Ureter (tissue), 1 donor: Measurements from ENCODE around the gene GALE. TPM values are rescaled to one million over a fixed set of nuclear protein-coding genes. Genes with fewer than 3 reads are reported as not detected.
"Not testable (repeated sequence)": the region's sequence is repeated elsewhere in the genome, so short reads cannot be mapped to it uniquely, and the experiment has no call there.

Experiments used
- DNase-seq: peaks from one replicate; pipeline ENCODE4 v3.0.0-alpha.2; 2020; ENCODE audit warnings: low spot score
- total RNA-seq: library from RNA; stranded (reverse); gene quantifications from one replicate; pipeline ENCODE4 v1.2.4, GENCODE V29; 2023
- donor health status: DM: yes; HTN: yes; CAD: no.

Gene GALE
- total RNA-seq, 1 donor from 2014 or later, result 77.2 TPM

DNA sequence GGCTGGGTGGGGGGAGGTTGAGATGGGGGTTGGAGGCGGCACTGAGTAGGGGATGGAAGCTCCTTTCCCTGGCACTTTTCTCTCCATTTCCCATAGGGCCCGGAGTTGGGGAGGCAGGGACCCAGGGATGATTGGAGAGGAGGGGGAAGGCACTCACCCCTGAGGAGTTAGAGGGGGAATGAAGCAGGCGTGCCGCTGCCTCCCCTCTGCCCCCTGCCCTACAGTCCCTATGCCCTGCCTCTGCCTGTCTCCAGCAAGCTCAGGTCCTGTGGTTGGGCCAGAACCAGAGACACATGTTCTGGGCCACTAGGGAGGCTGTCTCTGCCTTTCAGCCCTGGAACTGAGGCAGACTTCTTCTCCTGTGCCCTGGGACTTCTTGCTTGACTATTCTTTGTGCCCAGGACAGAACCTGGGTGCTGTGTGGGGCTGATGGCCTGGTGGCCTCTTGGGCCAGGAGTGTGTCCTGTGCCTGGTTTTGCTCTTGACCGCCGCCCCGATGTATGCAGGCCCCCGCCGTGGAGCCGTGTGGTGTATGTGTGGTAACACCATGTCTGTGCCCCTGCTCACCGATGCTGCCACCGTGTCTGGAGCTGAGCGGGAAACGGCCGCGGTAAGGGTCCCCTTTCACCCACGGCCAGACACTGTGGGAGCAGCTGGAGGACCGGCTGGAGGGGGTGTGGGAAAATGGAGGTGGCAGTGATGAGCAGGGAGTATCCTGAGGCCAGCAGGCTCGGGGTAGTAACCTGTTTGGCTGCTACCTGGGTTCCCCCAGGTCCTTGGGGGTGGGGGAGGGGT is 8.2 kb downstream of the GALE start:
- no peak for DNase-seq

DNA sequence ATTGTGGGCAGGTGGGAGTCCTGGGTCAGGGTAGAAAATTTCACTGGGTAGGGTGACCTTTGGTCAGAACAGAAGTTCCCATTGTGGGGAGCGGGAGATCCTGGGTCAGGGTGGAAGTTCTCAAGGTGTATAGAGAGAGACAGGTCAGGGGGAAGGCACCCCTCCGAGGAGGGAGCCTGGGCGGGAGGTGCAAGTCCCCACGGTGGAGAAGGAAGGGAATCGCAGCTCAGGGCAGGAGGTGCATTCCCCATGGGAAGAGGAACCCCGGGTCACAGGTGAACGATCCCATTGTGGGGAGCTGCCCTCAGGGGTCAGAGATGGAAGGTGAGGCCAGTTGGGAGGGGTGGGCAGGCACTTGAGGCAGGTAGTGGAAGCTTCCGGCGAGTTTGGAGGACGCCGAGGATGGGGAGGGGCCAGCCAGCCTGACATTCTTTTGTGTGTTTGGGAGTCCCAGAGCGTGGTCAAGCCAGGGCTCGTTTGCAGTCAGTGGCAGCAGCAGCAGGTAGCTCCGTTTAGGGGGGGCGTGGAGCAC is 9.0 kb downstream of the GALE start:
- peak; percentile 73 for DNase-seq

DNA sequence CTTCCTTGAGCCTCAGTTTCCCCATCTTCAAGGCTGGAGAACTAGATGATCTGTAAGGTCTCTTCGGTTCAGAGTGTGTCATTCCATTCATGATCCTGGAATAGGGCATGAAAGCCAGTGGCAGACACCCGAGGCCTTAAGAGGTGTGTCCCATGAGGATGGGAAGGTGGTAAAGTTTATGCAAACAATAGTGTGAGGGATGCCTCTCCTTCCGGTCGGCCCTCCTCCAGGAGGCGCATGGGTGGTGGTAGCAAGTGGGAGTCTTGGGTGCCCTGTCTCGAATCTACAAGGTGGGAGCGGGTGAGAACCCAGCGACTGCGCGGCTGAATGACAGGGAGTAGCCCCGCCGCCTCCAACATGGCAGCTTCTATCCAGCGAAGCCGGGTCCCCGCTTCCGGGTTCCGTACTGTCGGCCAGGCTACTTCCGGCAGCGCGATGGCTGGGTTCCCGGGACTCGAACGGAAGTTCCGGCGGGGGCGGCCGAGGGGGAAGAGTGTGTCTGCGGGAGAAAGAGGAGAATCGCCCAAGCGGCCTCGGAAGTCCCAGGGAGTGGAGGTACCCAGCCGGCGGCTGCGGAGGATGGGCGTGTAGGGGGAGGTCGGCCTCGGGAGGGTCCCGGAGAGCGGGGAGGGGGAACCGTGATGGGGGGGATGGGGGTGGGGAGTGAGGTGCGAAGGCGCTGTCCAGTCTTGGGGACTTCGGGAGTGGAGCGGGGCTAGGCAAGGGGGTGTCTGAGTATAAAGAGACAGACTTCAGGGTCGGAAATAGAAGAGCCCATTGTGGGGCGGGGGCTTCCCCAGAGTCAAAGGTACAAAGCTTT is 9.6 kb downstream of the GALE start, which contains the start of gene LYPLA2:
Gene LYPLA2, plus strand, starts transcription at position 450 of the 820 bp plus-strand sequence. CDS start 1,538 bp downstream, outside the sequence.
- peak; percentile 95 for DNase-seq

DNA sequence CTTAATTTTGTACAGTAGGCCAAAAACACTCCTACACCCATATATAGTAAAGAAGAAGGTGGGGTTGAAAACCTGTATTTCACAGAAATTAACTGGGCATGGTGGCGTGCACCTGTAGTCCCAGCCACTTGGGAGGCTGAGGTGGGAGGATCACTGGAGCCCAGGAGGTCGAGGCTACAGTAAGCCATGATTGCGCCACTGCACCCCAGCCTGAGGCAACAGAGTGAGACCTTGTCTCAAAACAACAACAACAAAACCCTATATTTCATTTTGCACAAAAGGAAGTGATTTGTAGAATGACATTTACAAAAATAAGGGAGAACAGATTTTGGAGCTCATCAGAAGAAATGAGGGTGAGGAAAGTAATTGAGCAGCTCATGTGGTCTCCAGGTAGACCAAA is 11.9 kb downstream of the GALE start:
- DNase-seq, result no peak

DNA sequence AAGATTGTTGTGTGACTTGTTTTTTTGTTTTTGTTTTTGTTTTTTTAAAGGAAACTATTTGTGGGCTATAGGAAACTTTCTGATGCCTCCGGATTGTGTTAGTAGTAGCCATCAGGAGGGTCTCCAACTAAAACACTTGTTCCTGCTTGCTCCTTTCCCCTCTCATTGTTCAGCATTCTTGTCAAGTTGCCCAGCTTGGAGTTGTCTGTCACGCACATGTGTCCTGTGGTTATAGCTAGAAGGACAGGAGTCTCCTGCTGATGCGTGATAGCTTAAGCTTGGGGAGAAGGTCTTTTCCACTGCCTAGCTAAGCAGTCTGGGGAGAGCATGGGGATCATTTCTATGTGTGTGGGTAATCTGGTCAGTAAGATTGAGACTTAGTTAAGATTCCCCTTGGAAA is 12.9 kb downstream of the GALE start:
- no peak for DNase-seq

DNA sequence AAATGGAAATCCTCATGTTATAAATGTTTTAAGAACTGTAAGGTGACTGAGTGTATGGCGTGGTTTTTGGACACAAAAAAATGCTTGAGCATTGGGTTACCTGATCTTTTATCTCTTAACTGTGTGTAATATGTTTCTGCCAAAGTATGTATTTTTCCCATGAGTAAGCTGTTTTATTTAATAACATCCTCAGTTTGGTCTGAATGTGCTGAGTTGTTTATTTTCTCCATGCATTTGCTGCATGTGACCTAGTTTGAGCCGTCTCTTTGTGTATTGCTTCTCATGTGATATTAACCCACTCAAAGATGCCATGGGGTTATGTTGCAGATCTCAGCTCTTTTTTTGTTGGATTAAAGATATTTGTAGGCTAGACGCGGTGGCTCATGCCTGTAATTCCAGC is 15.7 kb downstream of the GALE start:
- no peak for DNase-seq

DNA sequence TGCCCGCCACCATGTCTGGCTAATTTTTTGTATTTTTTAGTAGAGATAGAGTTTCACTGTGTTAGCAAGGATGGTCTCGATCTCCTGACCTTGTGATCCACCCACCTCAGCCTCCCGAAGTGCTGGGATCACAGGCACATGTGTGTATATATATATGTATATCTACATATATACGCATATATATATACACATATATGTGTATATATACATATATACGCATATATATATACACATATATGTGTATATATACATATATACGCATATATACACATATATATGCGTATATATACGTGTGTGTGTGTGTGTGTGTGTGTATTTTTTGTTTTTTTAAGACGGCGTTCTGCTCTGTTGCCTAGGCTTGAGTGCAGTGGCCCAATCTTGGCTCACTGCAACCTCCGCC is 17.4 kb downstream of the GALE start:
- DNase-seq, result not testable (repeated sequence)

DNA sequence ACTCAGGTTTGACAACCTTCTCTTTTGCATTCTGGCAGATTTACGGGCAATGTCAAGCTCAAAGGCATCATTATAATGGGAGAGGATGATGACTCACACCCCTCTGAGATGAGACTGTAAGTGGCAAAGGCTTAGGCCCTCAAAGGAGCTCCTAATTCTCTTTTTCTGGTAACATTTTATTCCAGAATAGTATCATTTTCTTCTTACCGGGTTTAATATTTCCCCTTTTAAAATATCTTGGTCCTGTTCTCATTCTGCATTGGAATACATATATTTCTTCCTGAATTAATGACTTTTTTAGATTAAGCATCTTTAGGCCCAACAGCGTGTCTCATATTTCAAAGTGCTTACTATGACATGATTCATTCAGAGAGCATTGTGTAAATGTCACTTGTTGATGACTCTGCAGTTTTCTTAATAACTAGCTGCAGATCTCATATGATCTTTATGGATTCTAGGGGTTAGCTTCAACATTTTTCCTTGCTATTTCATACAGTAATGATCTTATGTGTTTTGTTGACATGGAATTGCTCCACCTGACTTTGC is 20.7 kb downstream of the GALE start:
- DNase-seq, result no peak

DNA sequence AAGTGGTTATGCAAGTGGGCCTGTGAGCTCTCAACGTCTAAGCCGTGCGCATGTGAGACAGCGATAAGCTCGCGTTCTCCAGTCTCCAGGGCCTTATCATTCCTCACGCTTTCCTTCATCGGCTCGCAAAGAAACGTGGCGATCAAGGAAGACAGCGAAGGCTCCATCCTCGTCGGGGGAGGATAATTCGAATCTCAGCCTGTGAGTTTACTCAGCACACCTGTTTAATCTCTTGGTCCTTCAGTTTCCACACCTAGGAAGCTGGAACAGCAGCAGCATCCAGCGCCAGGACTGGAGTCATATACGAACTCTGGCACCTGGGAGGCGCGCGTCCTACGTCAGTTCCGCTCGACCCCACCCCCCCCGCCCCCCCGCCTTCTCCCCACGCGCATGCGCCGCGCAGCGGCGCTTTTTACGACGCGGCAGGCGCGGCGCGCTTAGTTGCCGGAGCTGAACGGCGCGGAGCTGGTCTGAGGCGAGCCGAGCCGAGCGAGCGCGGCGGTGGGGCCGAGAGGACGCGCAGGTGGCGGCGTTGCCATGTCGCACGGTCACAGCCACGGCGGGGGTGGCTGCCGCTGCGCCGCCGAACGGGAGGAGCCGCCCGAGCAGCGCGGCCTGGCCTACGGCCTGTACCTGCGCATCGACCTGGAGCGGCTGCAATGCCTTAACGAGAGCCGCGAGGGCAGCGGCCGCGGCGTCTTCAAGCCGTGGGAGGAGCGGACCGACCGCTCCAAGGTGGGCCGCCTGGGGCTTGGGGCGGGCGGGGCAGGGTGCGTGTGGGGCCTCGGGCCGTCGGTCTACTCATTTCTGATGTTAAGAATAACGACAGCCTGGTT is 22.4 kb downstream of the GALE start, which contains the start of gene PITHD1:
Gene PITHD1, plus strand, starts transcription at position 440 of the 836 bp plus-strand sequence. Its CDS starts 98 bp downstream, at position 538.
- peak; percentile 82 for DNase-seq

DNA sequence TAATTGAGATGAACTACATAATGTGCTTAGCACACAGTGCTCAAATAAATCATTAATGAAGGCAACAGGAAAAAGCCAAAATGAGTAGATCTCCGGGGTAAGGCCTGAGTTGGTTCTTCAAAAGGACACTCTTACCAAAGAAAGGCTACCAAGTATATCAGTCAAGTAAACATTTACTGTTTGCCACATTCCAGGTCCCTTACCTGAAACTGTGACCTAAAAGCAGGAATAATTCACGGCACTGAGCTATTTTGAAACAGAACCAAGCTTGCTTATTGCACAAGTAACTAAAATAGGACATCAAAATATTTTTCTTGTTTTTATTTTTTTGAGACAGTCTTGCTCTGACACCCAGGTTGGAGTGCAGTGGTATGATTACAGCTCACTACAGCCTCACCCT is 24.3 kb downstream of the GALE start:
- DNase-seq, result no peak

DNA sequence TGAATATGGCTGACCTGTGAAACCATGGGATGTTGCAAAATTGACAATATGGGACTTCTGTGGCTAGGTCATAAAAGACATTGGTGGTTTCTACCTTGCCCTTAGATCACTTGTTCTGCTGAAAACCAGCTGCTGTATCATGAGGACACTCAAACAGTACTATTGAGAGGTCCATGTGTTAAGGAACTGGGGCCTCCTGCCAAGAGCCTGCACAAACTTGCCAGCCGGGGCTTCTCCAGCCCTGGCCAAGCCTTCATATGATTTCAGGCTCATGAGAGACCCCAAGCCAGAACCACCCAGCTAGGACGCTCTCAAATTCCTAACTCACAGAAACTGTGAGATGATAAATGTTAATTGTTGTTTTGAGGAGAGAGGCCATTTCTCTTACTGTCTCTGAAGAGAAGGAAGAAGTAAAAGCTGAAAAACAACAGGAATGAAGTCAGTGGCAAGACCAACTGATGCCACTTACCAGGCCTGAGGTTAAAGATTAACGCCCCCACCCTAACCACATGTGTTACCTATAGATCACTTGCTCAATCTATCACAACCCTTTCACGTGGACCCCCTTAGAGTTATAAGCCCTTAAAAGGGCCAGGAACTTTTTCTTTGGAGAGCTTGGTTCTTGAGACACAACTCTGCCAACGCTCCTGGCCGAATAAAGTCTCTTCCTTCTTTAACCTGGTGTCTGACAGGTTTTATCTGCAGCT is 26.2 kb downstream of the GALE start:
- no peak for DNase-seq

DNA sequence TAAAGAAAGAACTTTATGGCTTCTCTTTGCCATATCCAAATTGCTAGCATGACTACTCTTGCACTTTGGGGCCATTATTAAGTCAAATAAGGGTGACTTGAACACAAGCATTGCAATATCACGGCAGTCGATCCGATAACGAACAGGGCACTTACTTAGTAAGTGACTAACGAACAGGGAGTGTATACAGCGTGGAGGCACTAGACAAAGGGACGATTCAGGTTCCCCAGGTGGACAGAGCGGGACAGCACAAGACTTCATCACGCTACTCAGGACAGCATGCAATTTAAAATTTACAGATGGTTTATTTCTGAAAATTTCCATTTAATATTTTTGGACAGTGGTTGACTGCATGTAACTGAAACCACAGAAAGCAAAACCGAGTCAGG is 27.7 kb downstream of the GALE start:
- DNase-seq, result no peak

DNA sequence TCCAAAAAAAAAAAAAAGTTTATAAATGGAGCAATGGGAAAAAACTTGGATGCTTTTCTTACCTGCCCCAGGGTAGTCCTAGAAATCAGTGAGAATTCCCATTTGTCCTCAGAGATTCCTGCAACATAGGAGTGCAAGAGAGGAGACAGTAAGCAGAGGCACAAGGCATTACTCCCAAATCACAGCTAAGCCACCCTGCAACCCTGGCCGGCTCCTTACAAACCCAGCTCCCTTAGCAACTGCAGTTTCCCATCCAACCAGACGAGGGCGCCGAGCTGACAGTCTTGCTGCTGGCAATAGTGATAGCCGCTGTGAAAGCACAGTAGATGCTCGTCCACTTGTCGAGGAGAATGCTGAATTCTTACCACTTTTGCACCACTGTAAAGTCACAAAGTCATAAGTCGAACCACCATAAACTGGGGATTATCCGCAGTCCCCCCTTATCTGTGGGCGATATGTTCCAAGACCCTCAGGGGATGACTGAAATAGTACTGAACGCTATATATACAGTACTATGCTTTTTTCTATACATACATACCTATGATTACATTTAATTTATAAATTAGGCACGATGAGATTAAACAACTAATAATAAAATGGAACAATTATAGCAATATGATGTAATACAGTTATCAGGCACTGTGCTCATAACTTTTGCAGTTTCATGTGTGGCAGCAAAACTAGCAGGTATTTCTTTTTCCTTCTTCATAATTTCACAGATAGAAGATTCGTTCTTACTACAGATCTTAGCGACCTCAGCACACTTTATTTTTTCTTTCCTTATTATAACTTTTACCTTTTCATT is 28.3 kb downstream of the GALE start:
- DNase-seq, result peak; percentile 88

DNA sequence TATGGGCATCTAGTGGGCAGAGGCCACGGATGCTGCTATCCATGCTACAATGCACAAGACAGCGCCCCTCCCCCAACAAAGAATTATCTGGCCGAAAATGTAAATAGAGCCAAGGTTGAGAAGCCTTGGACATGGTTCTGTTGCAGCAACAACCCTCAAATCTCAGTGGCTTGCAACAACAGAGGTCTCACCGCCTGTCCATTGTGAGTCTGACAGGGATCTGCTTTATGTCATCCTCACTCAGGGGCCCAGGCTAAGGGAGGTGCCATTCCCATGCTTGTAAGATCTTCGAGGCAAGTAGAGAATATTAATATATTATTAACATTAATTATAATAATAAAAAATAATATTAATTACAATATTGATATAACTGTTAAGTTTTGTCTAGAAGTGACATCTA is 31.8 kb downstream of the GALE start:
- no peak for DNase-seq

DNA sequence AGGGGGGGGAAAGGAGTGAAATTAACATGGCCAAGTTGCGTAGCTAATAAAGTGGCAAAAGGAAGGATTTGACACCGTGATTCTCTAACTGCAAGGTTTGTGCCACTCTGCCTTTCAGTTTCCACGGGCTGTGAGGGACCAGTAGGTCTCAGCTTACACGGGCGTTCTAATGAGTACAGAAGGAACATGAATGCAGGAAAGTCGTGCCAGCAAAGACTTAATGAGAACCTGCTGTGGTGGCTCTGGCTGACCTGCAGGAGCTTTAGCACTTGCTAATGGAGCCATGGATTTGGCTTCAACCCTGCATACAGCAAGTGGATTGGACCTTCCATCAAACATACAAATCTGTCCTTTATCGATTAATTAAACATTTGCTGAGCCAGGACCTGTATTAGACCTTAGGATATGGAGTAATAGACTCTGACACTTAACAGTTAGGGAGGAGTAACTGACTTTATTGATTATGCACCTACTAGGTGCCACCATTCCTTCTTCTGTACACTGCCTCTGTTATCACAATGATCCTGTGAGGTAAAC is 37.4 kb downstream of the GALE start:
- no peak for DNase-seq

DNA sequence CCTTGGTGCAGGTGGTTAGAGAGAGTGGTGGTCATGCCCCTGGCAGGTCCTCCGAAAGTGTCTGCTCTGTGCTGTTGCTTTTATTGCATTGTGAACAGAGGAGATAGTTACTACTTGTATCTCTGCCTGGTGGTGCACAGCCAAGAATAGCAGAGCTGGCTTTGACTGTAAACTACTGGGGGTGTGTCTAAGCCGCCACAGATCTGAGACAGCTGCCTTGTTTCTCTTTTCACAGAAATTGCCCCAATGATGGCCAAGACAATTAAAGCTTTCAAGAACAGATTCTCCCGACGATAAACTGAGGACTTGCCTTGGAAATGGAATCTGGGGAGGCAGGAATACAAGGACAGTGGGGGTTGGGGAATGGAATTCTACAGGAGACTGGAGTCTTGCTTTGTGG is 41.3 kb downstream of the GALE start:
- DNase-seq, result no peak

DNA sequence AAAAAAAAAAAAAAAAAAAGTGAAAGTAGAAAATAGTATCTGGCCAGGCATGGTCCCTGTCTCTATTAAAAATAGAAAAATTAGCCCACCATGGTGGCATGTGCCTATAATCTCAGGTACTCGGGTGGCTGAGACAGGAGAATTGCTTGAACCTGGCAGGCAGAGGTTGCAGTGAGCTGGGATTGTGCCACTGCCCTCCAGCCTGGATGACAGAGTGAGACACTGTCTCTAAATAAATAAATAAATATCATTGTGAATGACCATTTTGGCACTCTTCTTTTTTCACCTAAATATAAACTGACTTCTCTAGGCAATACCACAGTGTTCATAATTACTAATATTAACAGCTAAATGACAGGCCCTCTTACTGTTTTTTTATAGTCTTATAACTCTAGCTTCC is 42.7 kb downstream of the GALE start:
- no peak for DNase-seq

DNA sequence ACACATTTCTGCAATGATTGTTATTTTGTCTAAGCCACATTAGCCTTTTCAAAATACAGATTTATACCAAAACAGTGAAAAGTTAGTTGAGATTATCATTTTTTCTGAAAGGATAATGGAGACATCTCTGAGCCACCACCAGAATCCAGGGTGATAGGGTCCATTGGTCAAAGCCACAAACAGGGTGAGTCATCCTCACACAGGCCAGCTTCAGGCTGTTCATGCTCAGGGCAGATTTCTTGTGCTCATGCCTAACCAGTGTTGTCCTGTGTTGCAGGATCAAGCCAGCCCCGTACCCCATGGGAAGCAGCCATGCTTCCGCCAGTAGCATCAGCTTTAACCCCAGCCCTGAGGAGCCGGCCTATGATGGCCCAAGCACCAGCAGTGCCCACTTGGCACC is 43.9 kb downstream of the GALE start:
- DNase-seq, result no peak

DNA sequence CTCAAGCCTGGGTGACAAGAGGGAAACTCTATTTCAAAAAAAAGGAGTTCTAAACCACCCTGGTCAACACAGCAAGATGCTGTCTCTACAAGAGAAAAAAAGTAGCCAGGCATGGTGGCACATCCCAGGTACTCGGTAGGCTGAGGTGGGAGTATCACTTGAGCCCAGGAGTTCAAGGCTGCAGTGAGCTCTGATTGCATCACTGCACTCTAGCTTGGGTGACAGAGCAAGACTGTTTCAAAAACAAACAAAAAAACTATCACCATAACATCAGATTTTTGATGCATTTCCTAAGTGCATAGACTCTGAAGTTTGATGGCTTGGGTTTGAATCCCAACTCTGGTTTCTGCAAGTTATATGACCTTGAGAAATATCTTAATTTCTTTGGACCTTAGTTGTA is 47.6 kb downstream of the GALE start:
- no peak for DNase-seq

DNA sequence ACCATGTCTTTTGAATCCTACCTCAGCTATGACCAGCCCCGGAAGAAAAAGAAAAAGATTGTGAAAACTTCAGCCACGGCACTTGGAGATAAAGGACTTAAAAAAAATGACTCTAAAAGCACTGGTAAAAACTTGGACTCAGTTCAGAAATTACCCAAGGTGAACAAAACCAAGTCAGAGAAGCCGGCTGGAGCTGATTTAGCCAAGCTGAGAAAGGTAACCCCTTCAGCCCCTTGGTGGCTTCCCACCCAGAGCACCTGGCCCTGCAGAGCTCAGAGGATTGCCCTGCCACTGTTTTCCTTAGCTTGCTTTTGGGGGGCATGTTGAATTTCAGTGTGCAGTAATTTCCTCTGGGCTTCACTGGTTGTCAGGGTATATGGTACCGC is 48.7 kb downstream of the GALE start:
- no peak for DNase-seq
